Lower leg skin (tissue), 3 donors: ENCODE results near the gene ZP1.

Experiments used
- CTCF ChIP-seq, 3 donors: fragments of 450-650 bp; IDR thresholded peaks; one replicate each; pipeline ENCODE4 v1.5.1; 2016; ENCODE audit warnings: antibody characterized with exemption in 3 of 3, mild to moderate bottlenecking in 3 of 3, moderate library complexity in 2 of 3
- POLR2A ChIP-seq, 2 donors: fragments of 450-650 bp; IDR thresholded peaks; one replicate each; pipeline ENCODE4 v1.6.1; 2016 to 2017; ENCODE audit warnings: antibody characterized with exemption in 2 of 2, mild to moderate bottlenecking in 1 of 2, moderate library complexity in 1 of 2

- TF ChIP-seq POLR2A (IDR thresholded peaks at IDR 0.05) (no peak), CTCF (IDR thresholded peaks at IDR 0.05) (no peak)
Observed at GRCh38 chr11:60830478-60831142, 36.7 kb upstream of the ZP1 start.
